Measurements from ENCODE around the gene OSTM1. TPM values are rescaled to one million over a fixed set of nuclear protein-coding genes. Genes with fewer than 3 reads are reported as not detected.

The OSTM1 gene
- total and polyA plus RNA-seq, 2 of the 13 experiments (the other 11 are each of a cell fraction or from before 2014, with no cell fraction given): 8.7 to 20.5 TPM

DNA sequence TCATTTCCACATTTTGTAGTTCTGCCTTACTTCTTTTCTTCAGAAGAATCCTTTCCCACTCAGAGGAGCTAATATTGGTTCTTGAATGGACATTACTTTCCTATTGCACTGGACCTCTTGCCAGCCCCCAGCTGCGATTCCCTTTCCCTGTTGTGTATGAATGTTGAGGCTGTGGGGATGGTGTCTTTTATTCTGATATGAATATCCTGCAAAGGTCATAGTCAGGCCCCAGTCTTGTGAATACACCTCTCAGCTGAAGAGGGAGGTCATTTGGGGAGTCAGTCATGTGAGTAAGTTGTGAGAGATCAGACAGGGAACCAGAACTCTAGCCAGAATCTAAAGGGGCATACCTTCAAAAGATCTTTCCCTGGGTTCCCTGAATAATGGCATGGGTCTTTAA is 32.6 kb upstream of the OSTM1 start (continued):
- TF ChIP-seq TMF1 (CRISPR knock-in tag; IDR thresholded peaks at IDR 0.05; ENCODE audit: low read depth): no peak
- no peak for TF ChIP-seq GTF3A (CRISPR knock-in tag; conservative IDR thresholded peaks at IDR 0.05)
- no peak for TF ChIP-seq MEIS1 (CRISPR knock-in tag; IDR thresholded peaks at IDR 0.05; ENCODE audit: borderline replicate concordance)
- TF ChIP-seq ZNF383 (CRISPR knock-in tag; IDR thresholded peaks at IDR 0.05; ENCODE audit: borderline replicate concordance): no peak

DNA sequence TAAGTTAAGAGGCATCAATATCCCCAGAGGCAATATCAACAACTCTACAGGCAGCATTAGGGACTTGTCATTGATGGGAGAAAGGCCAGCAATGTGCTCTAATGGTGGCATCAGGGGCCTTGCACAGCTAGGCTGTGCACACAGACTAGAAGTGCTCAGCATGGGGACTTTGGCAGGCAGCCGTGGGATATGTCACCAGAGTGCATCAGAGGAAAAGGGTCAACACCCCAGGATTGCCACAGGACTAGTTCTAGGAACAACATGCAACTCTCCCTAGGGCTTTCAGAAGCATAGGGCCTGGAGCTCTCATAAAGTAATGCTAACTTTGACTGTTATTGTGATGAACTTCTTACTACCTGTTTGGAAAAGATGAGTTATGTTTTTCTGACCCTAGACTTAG is 32.2 kb upstream of the OSTM1 start:
- FAIRE-seq (no peak), ATAC-seq (no peak), DNase-seq (ENCODE audit: low spot score) (no peak)
- Histone ChIP-seq H3K27ac (ENCODE audit: extremely low read length, insufficient read depth, low read length) (no peak overlapping the region), H3K4me1 (ENCODE audit: insufficient read depth, low read length) (no peaks in the 10 kb centered on the region), H3K4me3 (replicated peaks in 1 of 3; ENCODE audit: insufficient read depth in 1 of 3, low read depth in 2 of 3, low read length in 3 of 3) (no peak overlapping the region), H3K27me3 (ENCODE audit: control insufficient read depth in 1 of 2, insufficient read depth in 2 of 2, low read length in 2 of 2) (peaks cover 0 to 6% of the 10 kb centered on the region in 2 experiments; a peak in 1 of 5 replicates), H3K79me2 (ENCODE audit: insufficient read depth, low read length) (no peaks in the 10 kb centered on the region), H3K9ac (ENCODE audit: insufficient read depth, low read depth, low read length) (no peak overlapping the region), H4K20me1 (ENCODE audit: insufficient read depth, low read length) (no peaks in the 10 kb centered on the region), H3K9me3 (ENCODE audit: low read length) (no peaks in the 10 kb centered on the region), H2AFZ (ENCODE audit: low read length) (no peak overlapping the region), H3K36me3 (replicated peaks in 1 of 2; ENCODE audit: control insufficient read depth in 1 of 2, insufficient read depth in 2 of 2, low read length in 2 of 2) (no peaks in the 10 kb centered on the region), H3K4me2 (ENCODE audit: low read depth, low read length) (no peak overlapping the region)
- intact Hi-C loops (cut with micrococcal nuclease; ENCODE audit: unreplicated experiment) (no loop called here), in situ Hi-C loops (cut with HindIII; ENCODE audit: extremely low pct_ligation_motif_present, low pct_unique_long_range_greater_than_20kb) (no loop called here)
- TF ChIP-seq, protein P1, sequence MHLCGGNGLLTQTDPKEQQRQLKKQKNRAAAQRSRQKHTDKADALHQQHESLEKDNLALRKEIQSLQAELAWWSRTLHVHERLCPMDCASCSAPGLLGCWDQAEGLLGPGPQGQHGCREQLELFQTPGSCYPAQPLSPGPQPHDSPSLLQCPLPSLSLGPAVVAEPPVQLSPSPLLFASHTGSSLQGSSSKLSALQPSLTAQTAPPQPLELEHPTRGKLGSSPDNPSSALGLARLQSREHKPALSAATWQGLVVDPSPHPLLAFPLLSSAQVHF (CRISPR knock-in tag; IDR thresholded peaks at IDR 0.05): no peak
- no peak for TF ChIP-seq ZNF512B (CRISPR knock-in tag; IDR thresholded peaks at IDR 0.05; ENCODE audit: borderline replicate concordance)
- TF ChIP-seq, protein P2, sequence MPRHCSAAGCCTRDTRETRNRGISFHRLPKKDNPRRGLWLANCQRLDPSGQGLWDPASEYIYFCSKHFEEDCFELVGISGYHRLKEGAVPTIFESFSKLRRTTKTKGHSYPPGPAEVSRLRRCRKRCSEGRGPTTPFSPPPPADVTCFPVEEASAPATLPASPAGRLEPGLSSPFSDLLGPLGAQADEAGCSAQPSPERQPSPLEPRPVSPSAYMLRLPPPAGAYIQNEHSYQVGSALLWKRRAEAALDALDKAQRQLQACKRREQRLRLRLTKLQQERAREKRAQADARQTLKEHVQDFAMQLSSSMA (CRISPR knock-in tag; IDR thresholded peaks at IDR 0.05): no peak
- TF ChIP-seq NFE2L2 (IDR thresholded peaks at IDR 0.05; ENCODE audit: low read length): no peak
- no peak for TF ChIP-seq ZNF619 (CRISPR knock-in tag; IDR thresholded peaks at IDR 0.05)
- no peak for TF ChIP-seq KMT2B (CRISPR knock-in tag; IDR thresholded peaks at IDR 0.05)
- TF ChIP-seq THRA (CRISPR knock-in tag; IDR thresholded peaks at IDR 0.05; ENCODE audit: borderline replicate concordance): no peak
- TF ChIP-seq, protein P3, sequence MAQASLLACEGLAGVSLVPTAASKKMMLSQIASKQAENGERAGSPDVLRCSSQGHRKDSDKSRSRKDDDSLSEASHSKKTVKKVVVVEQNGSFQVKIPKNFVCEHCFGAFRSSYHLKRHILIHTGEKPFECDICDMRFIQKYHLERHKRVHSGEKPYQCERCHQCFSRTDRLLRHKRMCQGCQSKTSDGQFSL (CRISPR knock-in tag; IDR thresholded peaks at IDR 0.05): no peak
- TF ChIP-seq ZNF782 (CRISPR knock-in tag; IDR thresholded peaks at IDR 0.05; ENCODE audit: borderline replicate concordance): no peak
- TF ChIP-seq ZSCAN9 (CRISPR knock-in tag; IDR thresholded peaks at IDR 0.05; ENCODE audit: borderline replicate concordance): no peak
- no peak for TF ChIP-seq ZNF841 (CRISPR knock-in tag; IDR thresholded peaks at IDR 0.05; ENCODE audit: borderline replicate concordance)
- no peak for TF ChIP-seq TAF1 (CRISPR knock-in tag; IDR thresholded peaks at IDR 0.05)
- TF ChIP-seq ZNF235 (CRISPR knock-in tag; IDR thresholded peaks at IDR 0.05; ENCODE audit: borderline replicate concordance): no peak
- no peak for TF ChIP-seq SMC3 (IDR thresholded peaks at IDR 0.05; ENCODE audit: low read length)
- POLR2A ChIA-PET: no interaction called here
- WGBS (ENCODE audit: low lambda C conversion rate): 0% methylated on average over 1 of the region's 1 CpG
- CTCF ChIA-PET (ENCODE audit: low intra/inter-chr PET ratio, low total read pairs): no interaction called here
- BruUV-seq (replicated peaks): no TSS peak
